ENCODE data around the gene LRRC36.
"Not testable (repeated sequence)": the region's sequence is repeated elsewhere in the genome, so short reads cannot be mapped to it uniquely, and the experiment has no call there.

The LRRC36 gene

GRCh38 chr16:67413978-67414911 is 87.6 kb downstream of the LRRC36 start:
- Histone ChIP-seq H3K27ac (ENCODE audit: low read length) (no peak overlapping the region), H3K4me1 (ENCODE audit: control insufficient read depth, low read depth, low read length) (peaks cover 16% of the 10 kb centered on the region), H3K27me3 (ENCODE audit: control insufficient read depth, insufficient read depth, low read length) (no peaks in the 10 kb centered on the region), H3K4me3 (ENCODE audit: low read length) (no peak overlapping the region), H3K9ac (ENCODE audit: low read length) (no peak overlapping the region), H3K36me3 (ENCODE audit: control insufficient read depth, low read depth, low read length) (no peaks in the 10 kb centered on the region), H3K9me3 (ENCODE audit: control insufficient read depth, low read depth, low read length) (no peaks in the 10 kb centered on the region)

DNA sequence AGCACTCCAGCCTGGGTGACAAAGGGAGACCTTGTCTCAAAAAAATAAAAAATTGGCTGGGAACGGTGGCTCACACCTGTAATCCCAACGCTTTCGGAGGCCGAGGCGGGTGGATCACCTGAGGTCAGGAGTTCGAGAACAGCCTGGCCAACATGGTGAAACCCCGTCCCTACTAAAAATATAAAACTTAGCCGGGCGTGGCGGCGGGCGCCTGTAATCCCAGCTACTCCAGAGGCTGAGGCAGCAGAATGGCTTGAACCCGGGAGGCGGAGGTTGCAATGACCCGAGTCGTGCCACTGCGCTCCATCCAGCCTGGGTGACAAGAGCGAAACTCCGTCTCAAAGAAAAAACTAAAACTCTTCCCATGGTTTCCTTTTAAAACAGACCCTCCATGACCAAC is 88.8 kb downstream of the LRRC36 start:
- H3K27ac ChIP-seq (ENCODE audit: low read length); H3K27me3 ChIP-seq (ENCODE audit: control insufficient read depth, insufficient read depth, low read length); H3K9me3 ChIP-seq (ENCODE audit: control insufficient read depth, low read depth, low read length); H3K36me3 ChIP-seq (ENCODE audit: control insufficient read depth, low read depth, low read length): not testable (repeated sequence)
- Histone ChIP-seq H3K4me3 (ENCODE audit: low read length) (peak overlapping the region; percentile 69), H3K9ac (ENCODE audit: low read length) (peak overlapping the region; percentile 61), H3K4me1 (ENCODE audit: control insufficient read depth, low read depth, low read length) (peaks cover 17% of the 10 kb centered on the region)

DNA sequence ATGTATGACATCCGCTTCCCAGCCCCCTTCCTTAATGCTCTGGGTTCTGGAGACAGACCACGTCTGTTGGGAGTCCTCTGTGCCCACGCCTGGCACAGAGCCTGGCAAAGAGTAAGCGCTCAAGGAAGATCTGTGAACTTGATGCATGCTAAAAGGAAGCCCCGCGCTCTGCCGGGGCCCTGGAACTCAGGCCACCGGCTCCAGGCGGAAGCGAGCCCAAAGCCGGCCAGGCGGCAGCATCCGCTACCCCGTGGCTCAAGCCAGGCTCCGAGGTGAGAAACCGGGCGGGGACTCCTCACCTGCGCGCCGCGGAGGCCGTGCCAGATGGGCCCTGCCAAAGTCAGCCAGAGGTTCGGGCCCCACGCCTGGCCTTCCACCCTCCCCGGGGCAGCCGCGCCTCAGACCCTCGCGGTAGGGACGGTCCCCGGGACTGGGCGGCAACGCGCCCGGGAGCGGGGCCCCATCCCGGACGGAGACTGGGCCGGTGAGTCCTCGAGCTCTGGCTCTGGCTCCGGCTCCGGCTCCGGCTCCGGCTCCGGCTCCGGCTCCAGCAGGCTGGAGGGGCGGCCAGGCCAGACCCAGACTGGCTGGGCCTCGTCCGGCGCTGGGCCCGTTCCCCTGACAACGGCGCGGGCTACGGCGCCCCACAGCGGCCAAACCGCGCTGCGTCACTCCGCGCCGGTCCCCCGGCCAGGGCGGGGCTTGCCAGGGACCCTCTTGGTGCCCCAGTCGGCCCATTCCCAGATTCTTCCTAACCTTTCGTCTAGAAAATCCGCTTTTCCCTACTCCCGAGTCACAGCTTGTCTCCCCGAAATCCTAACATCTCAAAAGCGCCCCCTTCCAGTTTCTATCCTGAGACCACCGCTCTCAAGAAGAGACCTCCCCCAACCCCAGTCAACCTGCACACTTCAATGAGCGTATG is 89.5 kb downstream of the LRRC36 start, which contains the start of gene ZDHHC1:
TSS of gene ZDHHC1 (minus strand) at position 606 of the 922 bp plus-strand sequence. CDS start 8,702 bp downstream, outside the sequence.
- Histone ChIP-seq H3K36me3 (ENCODE audit: control insufficient read depth, low read depth, low read length) (no peaks in the 10 kb centered on the region), H3K4me3 (ENCODE audit: low read length) (peak within 1 kb of the TSS; percentile 69), H3K9ac (ENCODE audit: low read length) (peak within 1 kb of the TSS; percentile 61), H3K27me3 (ENCODE audit: control insufficient read depth, insufficient read depth, low read length) (no peaks in the 10 kb centered on the region), H3K27ac (ENCODE audit: low read length) (no peak within 1 kb of the TSS), H3K4me1 (ENCODE audit: control insufficient read depth, low read depth, low read length) (peaks cover 17% of the 10 kb centered on the region), H3K9me3 (ENCODE audit: control insufficient read depth, low read depth, low read length) (no peaks in the 10 kb centered on the region)

GRCh38 chr16:67417333-67418061 is 90.9 kb downstream of the LRRC36 start:
- Histone ChIP-seq H3K4me1 (ENCODE audit: control insufficient read depth, low read depth, low read length) (peaks cover 20% of the 10 kb centered on the region), H3K27ac (ENCODE audit: low read length) (no peak overlapping the region), H3K4me3 (ENCODE audit: low read length) (no peak overlapping the region), H3K9me3 (ENCODE audit: control insufficient read depth, low read depth, low read length) (no peaks in the 10 kb centered on the region), H3K9ac (ENCODE audit: low read length) (no peak overlapping the region), H3K27me3 (ENCODE audit: control insufficient read depth, insufficient read depth, low read length) (no peaks in the 10 kb centered on the region), H3K36me3 (ENCODE audit: control insufficient read depth, low read depth, low read length) (no peaks in the 10 kb centered on the region)

- H3K4me1 ChIP-seq (ENCODE audit: control insufficient read depth, low read depth, low read length), result peaks cover 30% of the 10 kb centered on the region
Observed at GRCh38 chr16:67419502-67419901, 92.9 kb downstream of the LRRC36 start.

GRCh38 chr16:67419931-67420330 is 93.3 kb downstream of the LRRC36 start:
- Histone ChIP-seq H3K27ac (ENCODE audit: low read length) (no peak overlapping the region), H3K4me1 (ENCODE audit: control insufficient read depth, low read depth, low read length) (peaks cover 32% of the 10 kb centered on the region), H3K4me3 (ENCODE audit: low read length) (no peak overlapping the region), H3K36me3 (ENCODE audit: control insufficient read depth, low read depth, low read length) (no peaks in the 10 kb centered on the region), H3K9ac (ENCODE audit: low read length) (no peak overlapping the region), H3K27me3 (ENCODE audit: control insufficient read depth, insufficient read depth, low read length) (no peaks in the 10 kb centered on the region), H3K9me3 (ENCODE audit: control insufficient read depth, low read depth, low read length) (no peaks in the 10 kb centered on the region)

More at GRCh38 chr16:67419502-67419901, 92.9 kb downstream of the LRRC36 start:
- Histone ChIP-seq H3K9ac (ENCODE audit: low read length) (no peak overlapping the region), H3K9me3 (ENCODE audit: control insufficient read depth, low read depth, low read length) (no peaks in the 10 kb centered on the region), H3K36me3 (ENCODE audit: control insufficient read depth, low read depth, low read length) (no peaks in the 10 kb centered on the region), H3K4me3 (ENCODE audit: low read length) (no peak overlapping the region), H3K27ac (ENCODE audit: low read length) (no peak overlapping the region), H3K27me3 (ENCODE audit: control insufficient read depth, insufficient read depth, low read length) (no peaks in the 10 kb centered on the region)

DNA sequence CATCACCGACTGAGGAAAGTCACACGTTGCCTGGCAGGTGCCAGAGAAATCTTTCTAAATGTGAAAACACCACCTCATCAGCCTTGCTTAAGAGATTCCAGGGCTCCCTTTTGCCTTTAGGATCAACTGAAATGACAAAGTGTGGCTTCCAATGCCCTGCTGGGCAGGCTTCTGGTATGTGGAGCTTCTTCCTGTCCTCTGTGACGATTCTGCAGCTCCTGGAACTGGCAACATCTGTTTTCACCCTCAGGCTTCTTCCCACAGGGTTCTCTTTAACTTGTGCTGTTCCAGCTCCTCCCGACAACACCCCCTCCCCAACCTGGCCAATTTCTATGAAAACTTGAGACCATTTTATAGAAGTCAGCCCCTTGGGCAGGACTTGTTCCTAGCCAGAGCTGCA is 94.4 kb downstream of the LRRC36 start:
- no peaks in the 10 kb centered on the region for H3K9me3 ChIP-seq (ENCODE audit: control insufficient read depth, low read depth, low read length)
- H3K4me1 ChIP-seq (ENCODE audit: control insufficient read depth, low read depth, low read length), result peaks cover 40% of the 10 kb centered on the region
- no peak overlapping the region for H3K4me3 ChIP-seq (ENCODE audit: low read length)
- H3K27me3 ChIP-seq (ENCODE audit: control insufficient read depth, insufficient read depth, low read length), result no peaks in the 10 kb centered on the region
- no peak overlapping the region for H3K9ac ChIP-seq (ENCODE audit: low read length)
- no peak overlapping the region for H3K27ac ChIP-seq (ENCODE audit: low read length)
- no peaks in the 10 kb centered on the region for H3K36me3 ChIP-seq (ENCODE audit: control insufficient read depth, low read depth, low read length)

DNA sequence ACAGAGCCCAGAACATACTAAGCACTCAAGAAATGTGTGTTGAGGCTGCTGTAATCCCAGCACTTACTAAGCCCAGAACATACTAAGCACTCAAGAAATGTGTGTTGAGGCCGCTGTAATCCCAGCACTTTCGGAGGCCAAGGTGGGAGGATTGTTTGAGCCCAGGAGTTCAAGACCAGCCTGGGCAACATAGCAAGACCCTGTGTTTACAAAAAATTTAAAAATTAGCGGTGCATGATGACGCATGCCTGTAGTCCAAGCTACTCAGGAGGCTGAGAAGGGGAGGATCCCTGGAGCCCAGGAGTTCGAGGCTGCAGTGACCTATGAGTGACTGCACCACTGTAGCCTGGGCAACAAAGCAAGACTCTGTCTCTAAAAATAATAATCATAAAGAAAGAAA is 96.4 kb downstream of the LRRC36 start:
- Histone ChIP-seq H3K9me3 (ENCODE audit: control insufficient read depth, low read depth, low read length) (no peaks in the 10 kb centered on the region), H3K9ac (ENCODE audit: low read length) (no peak overlapping the region), H3K4me1 (ENCODE audit: control insufficient read depth, low read depth, low read length) (peaks cover 38% of the 10 kb centered on the region), H3K27ac (ENCODE audit: low read length) (no peak overlapping the region), H3K27me3 (ENCODE audit: control insufficient read depth, insufficient read depth, low read length) (no peaks in the 10 kb centered on the region), H3K36me3 (ENCODE audit: control insufficient read depth, low read depth, low read length) (no peaks in the 10 kb centered on the region), H3K4me3 (ENCODE audit: low read length) (no peak overlapping the region)

- peak overlapping the region; percentile 94 for H3K27ac ChIP-seq (ENCODE audit: low read length)
Observed at GRCh38 chr16:67423611-67424260, 97.1 kb downstream of the LRRC36 start.

GRCh38 chr16:67424261-67424615 is 97.6 kb downstream of the LRRC36 start:
- H3K4me3 ChIP-seq (ENCODE audit: low read length), result peak overlapping the region; percentile 46
- H3K36me3 ChIP-seq (ENCODE audit: control insufficient read depth, low read depth, low read length), result no peaks in the 10 kb centered on the region
- H3K4me1 ChIP-seq (ENCODE audit: control insufficient read depth, low read depth, low read length), result peaks cover 44% of the 10 kb centered on the region
- H3K27ac ChIP-seq (ENCODE audit: low read length), result peak overlapping the region; percentile 94
- peak overlapping the region; percentile 60 for H3K9ac ChIP-seq (ENCODE audit: low read length)
- H3K27me3 ChIP-seq (ENCODE audit: control insufficient read depth, insufficient read depth, low read length), result peaks cover 9% of the 10 kb centered on the region
- no peaks in the 10 kb centered on the region for H3K9me3 ChIP-seq (ENCODE audit: control insufficient read depth, low read depth, low read length)

More at GRCh38 chr16:67423611-67424260, 97.1 kb downstream of the LRRC36 start:
- Histone ChIP-seq H3K9ac (ENCODE audit: low read length) (peak overlapping the region; percentile 60), H3K27me3 (ENCODE audit: control insufficient read depth, insufficient read depth, low read length) (peaks cover 4% of the 10 kb centered on the region), H3K9me3 (ENCODE audit: control insufficient read depth, low read depth, low read length) (no peaks in the 10 kb centered on the region), H3K36me3 (ENCODE audit: control insufficient read depth, low read depth, low read length) (no peaks in the 10 kb centered on the region), H3K4me1 (ENCODE audit: control insufficient read depth, low read depth, low read length) (peaks cover 44% of the 10 kb centered on the region), H3K4me3 (ENCODE audit: low read length) (peak overlapping the region; percentile 46)

Measured in iPS-18a (cell line).